ENCODE measurements around the gene HDAC7.

The HDAC7 gene

DNA sequence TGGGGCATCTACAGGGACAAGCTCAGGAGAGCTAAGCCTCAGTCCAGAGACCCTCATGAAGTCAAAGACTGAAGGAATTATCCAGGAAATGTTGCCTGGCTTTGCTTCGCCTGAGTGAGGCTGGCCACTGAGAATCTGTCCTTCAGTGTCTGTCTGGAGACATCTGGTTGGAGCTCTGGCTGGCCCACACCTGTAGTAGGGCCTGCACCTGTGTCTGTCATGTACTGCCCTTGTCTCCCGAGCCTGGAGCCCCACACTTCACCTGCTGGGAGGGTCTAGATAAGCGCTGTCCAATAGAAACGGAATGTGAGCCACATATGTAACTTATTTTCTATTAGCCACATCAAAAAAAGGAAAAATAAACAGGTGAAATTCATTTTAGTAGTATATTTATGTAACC lies 9.9 kb upstream of the HDAC7 start:
- in situ Hi-C loops (cut with MboI; ENCODE audit: low sequenced_read_pairs), result no loop called here

DNA sequence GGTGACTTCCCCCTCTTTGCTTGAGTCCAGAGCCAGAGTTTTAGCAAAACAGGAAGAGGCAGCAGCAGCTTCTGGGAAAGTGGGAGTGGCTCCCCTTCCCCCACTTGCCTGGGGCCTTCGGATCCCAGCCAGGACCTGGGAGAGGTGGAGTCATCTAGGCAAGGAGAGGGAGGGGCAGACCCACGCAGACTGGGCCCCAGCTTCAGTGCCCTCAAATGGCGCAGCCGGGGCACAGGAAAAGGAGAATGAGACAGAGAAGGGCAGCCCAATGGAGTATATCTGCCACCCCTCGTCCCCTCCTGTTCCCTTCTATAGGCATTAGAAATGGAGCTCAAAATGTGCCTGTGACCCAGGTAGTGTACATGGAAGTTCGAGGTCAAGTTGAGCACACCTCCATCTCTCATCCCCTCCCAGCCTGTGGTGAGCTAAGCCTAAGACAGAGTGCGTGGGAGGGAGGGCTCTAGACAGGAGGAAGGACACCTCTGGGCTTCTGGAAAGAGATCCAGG lies 9.3 kb upstream of the HDAC7 start:
- Histone ChIP-seq H3K36me3 (replicated peaks) (no peaks in the 10 kb centered on the region), H3K9me3 (no peaks in the 10 kb centered on the region), H3K4me3 (no peak overlapping the region), H3K4me1 (peaks cover 4% of the 10 kb centered on the region), H3K27me3 (ENCODE audit: low read depth) (no peaks in the 10 kb centered on the region)
- in situ Hi-C loops (cut with MboI; ENCODE audit: low sequenced_read_pairs), result no loop called here
- DNase-seq (ENCODE audit: low spot score in 2 of 2), result peak in 1 of 2 experiments; percentile 74

More for the DNA sequence above, 9.9 kb upstream of the HDAC7 start:
- peaks cover 4% of the 10 kb centered on the region for H3K4me1 ChIP-seq
- no peaks in the 10 kb centered on the region for H3K36me3 ChIP-seq (replicated peaks)
- no peak for DNase-seq (ENCODE audit: low spot score in 2 of 2)
- no peak overlapping the region for H3K4me3 ChIP-seq
- H3K9me3 ChIP-seq, result no peaks in the 10 kb centered on the region
- H3K27me3 ChIP-seq (ENCODE audit: low read depth), result no peaks in the 10 kb centered on the region

- in situ Hi-C loops (cut with MboI; ENCODE audit: low sequenced_read_pairs), result no loop called here
- H3K4me1 ChIP-seq, result peaks cover 4% of the 10 kb centered on the region
- no peaks in the 10 kb centered on the region for H3K27me3 ChIP-seq (ENCODE audit: low read depth)
- H3K36me3 ChIP-seq (replicated peaks), result no peaks in the 10 kb centered on the region
- no peak overlapping the region for H3K4me3 ChIP-seq
- DNase-seq (ENCODE audit: low spot score in 2 of 2), result no peak
- no peaks in the 10 kb centered on the region for H3K9me3 ChIP-seq
Observed at GRCh38 chr12:47828008-47828975, 8.6 kb upstream of the HDAC7 start.

- H3K4me1 ChIP-seq, result peaks cover 13% of the 10 kb centered on the region
- no peak overlapping the region for H3K4me3 ChIP-seq
- no peaks in the 10 kb centered on the region for H3K27me3 ChIP-seq (ENCODE audit: low read depth)
- DNase-seq (ENCODE audit: low spot score in 2 of 2), result no peak
- in situ Hi-C loops (cut with MboI; ENCODE audit: low sequenced_read_pairs), result no loop called here
- H3K36me3 ChIP-seq (replicated peaks), result no peaks in the 10 kb centered on the region
- no peaks in the 10 kb centered on the region for H3K9me3 ChIP-seq
Observed at GRCh38 chr12:47825173-47825639, 5.5 kb upstream of the HDAC7 start.

DNA sequence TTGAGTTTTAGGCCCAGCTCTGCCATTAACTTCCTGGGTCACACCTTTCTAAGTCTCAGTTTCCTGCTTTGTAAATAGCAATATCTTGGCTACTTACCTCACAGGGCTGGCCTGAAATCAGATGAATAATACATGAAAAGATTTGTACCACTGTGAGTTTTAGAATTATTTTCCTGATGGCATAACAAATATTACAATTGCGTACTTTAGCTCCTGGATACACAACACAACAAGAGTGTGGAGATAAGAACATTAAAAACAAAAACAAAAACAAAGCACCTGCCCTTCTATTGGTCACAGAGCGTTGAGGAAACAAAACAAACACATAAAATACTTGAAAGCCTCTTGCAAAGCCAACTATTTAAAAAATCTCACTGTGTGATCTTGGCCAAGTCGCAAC lies 4.9 kb upstream of the HDAC7 start:
- Histone ChIP-seq H3K4me1 (peaks cover 14% of the 10 kb centered on the region), H3K9me3 (no peaks in the 10 kb centered on the region), H3K4me3 (no peak overlapping the region), H3K36me3 (replicated peaks) (no peaks in the 10 kb centered on the region), H3K27me3 (ENCODE audit: low read depth) (no peaks in the 10 kb centered on the region)
- DNase-seq (ENCODE audit: low spot score in 2 of 2), result no peak
- in situ Hi-C loops (cut with MboI; ENCODE audit: low sequenced_read_pairs), result no loop called here

DNA sequence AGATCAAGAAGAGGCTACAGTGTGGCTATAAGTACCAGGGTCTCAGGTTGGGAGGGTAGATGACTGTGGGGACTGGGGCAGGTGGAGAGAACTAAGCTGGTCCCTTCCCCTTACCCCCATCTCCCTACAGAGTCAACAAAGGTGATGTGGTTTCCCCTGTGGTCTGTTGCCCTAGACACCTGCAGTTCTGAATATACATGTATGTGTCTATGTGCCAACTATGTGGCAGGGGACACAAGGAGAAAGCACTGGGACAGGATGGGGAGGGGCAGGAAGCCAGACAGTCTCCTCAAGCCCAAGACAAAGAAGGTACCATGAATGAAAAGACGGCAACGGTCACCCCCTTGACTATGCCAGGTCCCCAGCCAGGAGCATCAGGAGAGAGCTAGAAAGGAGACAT lies 4.5 kb upstream of the HDAC7 start:
- no peak for DNase-seq (ENCODE audit: low spot score in 2 of 2)
- Histone ChIP-seq H3K9me3 (no peaks in the 10 kb centered on the region), H3K27me3 (ENCODE audit: low read depth) (no peaks in the 10 kb centered on the region), H3K36me3 (replicated peaks) (no peaks in the 10 kb centered on the region), H3K4me3 (no peak overlapping the region), H3K4me1 (peaks cover 13% of the 10 kb centered on the region)
- in situ Hi-C loops (cut with MboI; ENCODE audit: low sequenced_read_pairs), result no loop called here

- no peaks in the 10 kb centered on the region for H3K36me3 ChIP-seq (replicated peaks)
- H3K27me3 ChIP-seq (ENCODE audit: low read depth), result no peaks in the 10 kb centered on the region
- no peaks in the 10 kb centered on the region for H3K9me3 ChIP-seq
- peaks cover 10% of the 10 kb centered on the region for H3K4me1 ChIP-seq
- no peak overlapping the region for H3K4me3 ChIP-seq
- DNase-seq (ENCODE audit: low spot score in 2 of 2), result no peak
- in situ Hi-C loops (cut with MboI; ENCODE audit: low sequenced_read_pairs), result no loop called here
Observed at GRCh38 chr12:47823422-47824086, 3.9 kb upstream of the HDAC7 start.

GRCh38 chr12:47822863-47823262 lies 3.2 kb upstream of the HDAC7 start:
- H3K4me3 ChIP-seq, result no peak overlapping the region
- no peaks in the 10 kb centered on the region for H3K9me3 ChIP-seq
- no peak for DNase-seq (ENCODE audit: low spot score in 2 of 2)
- H3K4me1 ChIP-seq, result peaks cover 10% of the 10 kb centered on the region
- no peaks in the 10 kb centered on the region for H3K27me3 ChIP-seq (ENCODE audit: low read depth)
- in situ Hi-C loops (cut with MboI; ENCODE audit: low sequenced_read_pairs), result no loop called here
- H3K36me3 ChIP-seq (replicated peaks), result no peaks in the 10 kb centered on the region

DNA sequence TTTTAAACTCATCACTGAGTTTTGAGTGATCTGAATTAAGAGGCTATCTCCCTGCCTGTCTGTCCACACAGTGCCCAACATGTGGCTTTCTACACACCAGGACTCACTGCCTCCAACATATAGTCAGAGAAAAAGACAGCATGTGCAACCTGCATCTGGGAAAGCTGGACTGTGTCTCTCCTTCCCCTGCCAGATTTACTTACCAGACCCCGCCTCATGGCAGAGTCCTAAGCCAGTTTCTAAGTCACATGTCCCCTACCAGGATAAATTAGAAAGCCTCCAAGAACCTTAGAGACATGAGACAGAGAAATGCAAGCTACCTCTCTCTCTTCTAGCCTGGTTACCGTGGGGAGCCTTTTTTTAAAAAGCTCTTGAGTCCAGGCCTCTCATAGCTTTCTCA lies 2.7 kb upstream of the HDAC7 start:
- no peaks in the 10 kb centered on the region for H3K9me3 ChIP-seq
- in situ Hi-C loops (cut with MboI; ENCODE audit: low sequenced_read_pairs), result no loop called here
- H3K36me3 ChIP-seq (replicated peaks), result no peaks in the 10 kb centered on the region
- no peak for DNase-seq (ENCODE audit: low spot score in 2 of 2)
- H3K4me3 ChIP-seq, result no peak overlapping the region
- peaks cover 12% of the 10 kb centered on the region for H3K4me1 ChIP-seq
- H3K27me3 ChIP-seq (ENCODE audit: low read depth), result no peaks in the 10 kb centered on the region

- Histone ChIP-seq H3K4me3 (no peak overlapping the region), H3K4me1 (peaks cover 12% of the 10 kb centered on the region), H3K9me3 (no peaks in the 10 kb centered on the region), H3K27me3 (ENCODE audit: low read depth) (no peaks in the 10 kb centered on the region), H3K36me3 (replicated peaks) (no peaks in the 10 kb centered on the region)
- no peak for DNase-seq (ENCODE audit: low spot score in 2 of 2)
- in situ Hi-C loops (cut with MboI; ENCODE audit: low sequenced_read_pairs), result no loop called here
Observed at GRCh38 chr12:47821346-47821706, 1.6 kb upstream of the HDAC7 start.

- Histone ChIP-seq H3K36me3 (replicated peaks) (no peaks in the 10 kb centered on the region), H3K4me3 (peak overlapping the region; percentile 52), H3K4me1 (peaks cover 12% of the 10 kb centered on the region), H3K9me3 (no peaks in the 10 kb centered on the region), H3K27me3 (ENCODE audit: low read depth) (no peaks in the 10 kb centered on the region)
- peak; percentile 31 to 65 for DNase-seq (ENCODE audit: low spot score in 2 of 2)
- in situ Hi-C loops (cut with MboI; ENCODE audit: low sequenced_read_pairs), result no loop called here
Observed at GRCh38 chr12:47820631-47821345, 1.1 kb upstream of the HDAC7 start.

GRCh38 chr12:47819138-47819895 lies 386 bp downstream of the HDAC7 start:
- Histone ChIP-seq H3K4me1 (peaks cover 12% of the 10 kb centered on the region), H3K4me3 (peak overlapping the region; percentile 52)
- in situ Hi-C loops (cut with MboI; ENCODE audit: low sequenced_read_pairs), result no loop called here

More at GRCh38 chr12:47819138-47819895, 386 bp downstream of the HDAC7 start:
- H3K9me3 ChIP-seq, result no peaks in the 10 kb centered on the region
- H3K36me3 ChIP-seq (replicated peaks), result no peaks in the 10 kb centered on the region
- no peaks in the 10 kb centered on the region for H3K27me3 ChIP-seq (ENCODE audit: low read depth)
- peak in 1 of 2 experiments; percentile 58 for DNase-seq (ENCODE audit: low spot score in 2 of 2)

All from HAP-1 (cell line).